Thyroid gland (tissue), 4 donors: ENCODE results near the gene RBP3.

Experiments
- CTCF ChIP-seq, 6 experiments: fragments of 200-600 bp in 3 of 6; fragments of 450-650 bp in 3 of 6; sonication (generic) in 3 of 6; IDR thresholded peaks; one replicate each; pipeline ENCODE4 v1.5.1; 2016 to 2019; ENCODE audit warnings: antibody characterized with exemption in 6 of 6, mild to moderate bottlenecking in 2 of 6, inconsistent platforms in 1 of 6, moderate library complexity in 1 of 6
- POLR2A ChIP-seq, 2 donors: fragments of 450-650 bp; IDR thresholded peaks; one replicate each; pipeline ENCODE4 v1.6.1; 2017; ENCODE audit warnings: antibody characterized with exemption in 2 of 2, mild to moderate bottlenecking in 2 of 2, moderate library complexity in 1 of 2

- no peak for TF ChIP-seq CTCF (IDR thresholded peaks at IDR 0.05)
- no peak for TF ChIP-seq POLR2A (IDR thresholded peaks at IDR 0.05)
Measured at GRCh38 chr10:47381103-47381395, 32.9 kb downstream of the RBP3 start.
